HG02571 (cell line): ENCODE measurements around the gene PPT2.

Experiments used
- ATAC-seq: cut with Tn5 transposase; IDR thresholded peaks from one replicate; pipeline ENCODE4 v1.9.1; 2021; ENCODE audit warnings: mild to moderate bottlenecking, moderate library complexity; ENCODE audit not compliant: unreplicated experiment

PPT2 gene

GRCh38 chr6:32151181-32151862 is 2.6 kb upstream of the PPT2 start:
- ATAC-seq: no peak

GRCh38 chr6:32151863-32152768 is 1.8 kb upstream of the PPT2 start, which contains the start of gene PRRT1:
PRRT1 (minus strand) TSS chr6:32151939; CDS start chr6:32151827, 112 bp downstream.
- ATAC-seq: no peak

- ATAC-seq: no peak
These were observed 975 bp upstream of the PPT2 start for GRCh38 chr6:32152769-32153563.

GRCh38 chr6:32154514-32155161 is 697 bp downstream of the PPT2 start:
- peak; percentile 50 for ATAC-seq

- no peak for ATAC-seq
These were observed 3.0 kb downstream of the PPT2 start for GRCh38 chr6:32156891-32157290.

GRCh38 chr6:32158052-32158451 is 4.1 kb downstream of the PPT2 start:
- no peak for ATAC-seq

GRCh38 chr6:32163559-32164258 is 9.8 kb downstream of the PPT2 start:
- ATAC-seq: no peak

GRCh38 chr6:32164295-32164694 is 10.4 kb downstream of the PPT2 start, which contains the start of gene EGFL8:
EGFL8 (plus strand) TSS chr6:32164595; CDS start chr6:32166166, 1,571 bp downstream.
- no peak for ATAC-seq

- no peak for ATAC-seq
These were observed 12.6 kb downstream of the PPT2 start for GRCh38 chr6:32166411-32167061.

- no peak for ATAC-seq
These were observed 13.3 kb downstream of the PPT2 start for GRCh38 chr6:32167154-32167760.

GRCh38 chr6:32167761-32168262 is 13.9 kb downstream of the PPT2 start:
- no peak for ATAC-seq

- no peak for ATAC-seq
These were observed 14.4 kb downstream of the PPT2 start for GRCh38 chr6:32168350-32168749.

- no peak for ATAC-seq
These were observed 15.1 kb downstream of the PPT2 start for GRCh38 chr6:32168807-32169591.

- ATAC-seq: no peak
These were observed 16.4 kb downstream of the PPT2 start for GRCh38 chr6:32170294-32170693.

- no peak for ATAC-seq
These were observed 17.3 kb downstream of the PPT2 start for GRCh38 chr6:32171234-32171633.

- no peak for ATAC-seq
These were observed 19.2 kb downstream of the PPT2 start for GRCh38 chr6:32173051-32173727.

- no peak for ATAC-seq
These were observed 20.5 kb downstream of the PPT2 start for GRCh38 chr6:32174416-32174815.

- ATAC-seq: no peak
These were observed 21.4 kb downstream of the PPT2 start for GRCh38 chr6:32175322-32175710.
